Calu3 (cell line): ENCODE results near the gene SCG5. TPM values are rescaled to one million over a fixed set of nuclear protein-coding genes. Genes with fewer than 3 reads are reported as not detected.

Experiments
- BruUV-seq: library from RNA; stranded (reverse); fragments of 400-500 nt; replicated peaks from 2 replicates; lab custom pipeline; 2021; lab: Mats Ljungman, UMichigan
- CTCF ChIA-PET: fragments of 300-600 bp; sonication (Branson Sonifier 250); formaldehyde crosslinking; loops from one replicate; lab custom pipeline; 2022; ENCODE audit warnings: antibody characterized with exemption; lab: Charles Lee
- DNase-seq: peaks from one replicate; pipeline ENCODE4 v3.0.0; 2022
- H3K27ac Mint-ChIP-seq: one replicate; pipeline ENCODE4 v1.8.0; 2022; ENCODE audit warnings: mixed read lengths; ENCODE audit not compliant: unreplicated experiment
- H3K27me3 Mint-ChIP-seq: one replicate; pipeline ENCODE4 v1.8.0; 2022; ENCODE audit warnings: mixed read lengths; ENCODE audit not compliant: unreplicated experiment
- H3K36me3 Mint-ChIP-seq: one replicate; pipeline ENCODE4 v1.8.0; 2022; ENCODE audit warnings: mild to moderate bottlenecking, moderate library complexity, mixed read lengths; ENCODE audit not compliant: insufficient read depth, unreplicated experiment
- H3K4me1 Mint-ChIP-seq: one replicate; pipeline ENCODE4 v1.8.0; 2022; ENCODE audit warnings: mild to moderate bottlenecking, low read depth, mixed read lengths; ENCODE audit not compliant: unreplicated experiment
- H3K4me3 Mint-ChIP-seq: one replicate; pipeline ENCODE4 v1.8.0; 2022; ENCODE audit warnings: mild to moderate bottlenecking, low read depth, moderate library complexity, mixed read lengths; ENCODE audit not compliant: unreplicated experiment
- H3K9me3 Mint-ChIP-seq: one replicate; pipeline ENCODE4 v1.8.0; 2022; ENCODE audit warnings: low read depth, mixed read lengths; ENCODE audit not compliant: unreplicated experiment
- intact Hi-C: fragments of 100-400 bp; cut with micrococcal nuclease; formaldehyde crosslinking; loops from one replicate; pipeline ENCODE4 v1.10.0; 2022; ENCODE audit not compliant: unreplicated experiment
- total RNA-seq: library from RNA; stranded (reverse); gene quantifications from 2 replicates; pipeline ENCODE4 v1.2.3, GENCODE V29; 2022
- TF ChIP-seq, protein P1 (sequence below): fragments of 200-600 bp; IDR thresholded peaks from one replicate; pipeline ENCODE4 v1.8.0; 2022; ENCODE audit warnings: antibody characterized with exemption; ENCODE audit not compliant: unreplicated experiment

Gene SCG5
- total RNA-seq, 1 experiment from 2014 or later: not detected

DNA sequence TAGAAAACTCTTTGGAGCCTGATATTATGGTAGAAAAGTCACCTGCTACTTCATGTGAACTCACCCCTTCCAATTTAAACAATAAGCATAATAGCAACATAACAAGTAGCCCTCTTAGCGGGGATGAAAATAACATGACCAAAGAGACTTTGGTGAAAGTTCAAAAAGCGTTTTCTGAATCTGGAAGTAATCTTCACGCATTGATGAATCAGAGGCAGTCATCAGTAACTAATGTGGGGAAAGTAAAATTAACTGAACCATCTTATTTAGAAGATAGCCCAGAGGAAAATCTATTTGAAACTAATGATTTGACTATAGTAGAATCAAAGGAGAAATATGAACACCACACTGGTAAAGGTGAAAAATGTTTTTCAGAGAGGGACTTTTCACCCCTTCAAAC lies 5.1 kb upstream of the SCG5 start:
- intact Hi-C loops: no loop called here
- TSS peak; percentile 42 for BruUV-seq
- Mint-ChIP-seq H3K4me1 (no peaks in the 10 kb centered on the region), H3K9me3 (no peaks in the 10 kb centered on the region), H3K27me3 (no peaks in the 10 kb centered on the region), H3K4me3 (no peak overlapping the region), H3K36me3 (no peaks in the 10 kb centered on the region), H3K27ac (no peak overlapping the region)
- DNase-seq: no peak
- TF ChIP-seq, protein P1, sequence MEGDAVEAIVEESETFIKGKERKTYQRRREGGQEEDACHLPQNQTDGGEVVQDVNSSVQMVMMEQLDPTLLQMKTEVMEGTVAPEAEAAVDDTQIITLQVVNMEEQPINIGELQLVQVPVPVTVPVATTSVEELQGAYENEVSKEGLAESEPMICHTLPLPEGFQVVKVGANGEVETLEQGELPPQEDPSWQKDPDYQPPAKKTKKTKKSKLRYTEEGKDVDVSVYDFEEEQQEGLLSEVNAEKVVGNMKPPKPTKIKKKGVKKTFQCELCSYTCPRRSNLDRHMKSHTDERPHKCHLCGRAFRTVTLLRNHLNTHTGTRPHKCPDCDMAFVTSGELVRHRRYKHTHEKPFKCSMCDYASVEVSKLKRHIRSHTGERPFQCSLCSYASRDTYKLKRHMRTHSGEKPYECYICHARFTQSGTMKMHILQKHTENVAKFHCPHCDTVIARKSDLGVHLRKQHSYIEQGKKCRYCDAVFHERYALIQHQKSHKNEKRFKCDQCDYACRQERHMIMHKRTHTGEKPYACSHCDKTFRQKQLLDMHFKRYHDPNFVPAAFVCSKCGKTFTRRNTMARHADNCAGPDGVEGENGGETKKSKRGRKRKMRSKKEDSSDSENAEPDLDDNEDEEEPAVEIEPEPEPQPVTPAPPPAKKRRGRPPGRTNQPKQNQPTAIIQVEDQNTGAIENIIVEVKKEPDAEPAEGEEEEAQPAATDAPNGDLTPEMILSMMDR: no peak
- CTCF ChIA-PET: no interaction called here

DNA sequence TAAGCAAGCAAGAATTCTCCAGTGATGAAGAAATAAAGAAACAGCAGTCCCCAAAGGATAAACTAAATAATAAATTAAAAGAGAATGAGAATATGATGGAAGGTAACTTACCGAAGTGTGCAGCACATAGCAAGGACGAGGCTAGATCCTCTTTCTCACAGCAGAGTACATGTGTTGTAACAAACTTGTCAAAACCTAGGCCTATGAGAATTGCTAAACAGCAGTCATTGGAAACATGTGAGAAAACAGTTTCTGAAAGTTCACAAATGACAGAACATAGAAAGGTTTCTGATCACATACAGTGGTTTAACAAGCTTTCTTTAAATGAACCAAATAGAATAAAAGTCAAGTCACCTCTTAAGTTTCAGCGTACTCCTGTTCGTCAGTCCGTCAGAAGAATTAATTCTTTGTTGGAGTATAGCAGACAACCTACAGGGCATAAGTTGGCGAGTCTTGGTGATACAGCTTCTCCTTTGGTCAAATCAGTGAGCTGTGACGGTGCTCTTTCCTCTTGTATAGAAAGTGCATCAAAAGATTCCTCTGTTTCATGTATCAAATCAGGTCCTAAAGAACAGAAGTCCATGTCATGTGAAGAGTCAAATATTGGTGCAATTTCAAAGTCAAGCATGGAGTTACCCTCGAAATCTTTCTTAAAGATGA lies 4.5 kb upstream of the SCG5 start:
- TF ChIP-seq, protein P1: no peak
- H3K4me1 Mint-ChIP-seq: no peaks in the 10 kb centered on the region
- no peak overlapping the region for H3K4me3 Mint-ChIP-seq
- H3K27ac Mint-ChIP-seq: no peak overlapping the region
- intact Hi-C loops: no loop called here
- H3K36me3 Mint-ChIP-seq: peaks cover 4% of the 10 kb centered on the region
- H3K9me3 Mint-ChIP-seq: no peaks in the 10 kb centered on the region
- BruUV-seq: no TSS peak
- no peaks in the 10 kb centered on the region for H3K27me3 Mint-ChIP-seq
- DNase-seq: no peak
- CTCF ChIA-PET: no interaction called here

DNA sequence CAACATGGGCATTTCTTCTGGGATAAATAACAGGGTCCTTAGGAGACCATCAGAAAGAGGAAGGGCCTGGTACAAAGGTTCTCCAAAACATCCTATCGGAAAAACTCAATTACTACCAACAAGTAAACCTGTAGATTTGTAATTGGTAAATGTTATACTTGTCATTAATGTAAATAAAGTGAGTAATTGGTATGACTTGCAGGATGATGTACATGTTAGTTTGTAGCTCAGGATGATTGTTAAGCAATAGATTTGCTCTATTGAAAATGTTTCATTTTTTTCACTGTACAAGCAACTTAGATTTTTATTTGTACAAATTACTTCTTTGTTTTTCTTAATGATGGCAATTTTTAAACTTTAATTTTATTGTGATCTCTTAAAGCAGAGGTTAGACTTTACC lies 3.8 kb upstream of the SCG5 start:
- CTCF ChIA-PET: no interaction called here
- no peaks in the 10 kb centered on the region for H3K27me3 Mint-ChIP-seq
- no TSS peak for BruUV-seq
- H3K36me3 Mint-ChIP-seq: peaks cover 4% of the 10 kb centered on the region
- intact Hi-C loops: no loop called here
- no peak overlapping the region for H3K27ac Mint-ChIP-seq
- no peak for DNase-seq
- no peaks in the 10 kb centered on the region for H3K9me3 Mint-ChIP-seq
- no peaks in the 10 kb centered on the region for H3K4me1 Mint-ChIP-seq
- H3K4me3 Mint-ChIP-seq: no peak overlapping the region
- TF ChIP-seq, protein P1: no peak

DNA sequence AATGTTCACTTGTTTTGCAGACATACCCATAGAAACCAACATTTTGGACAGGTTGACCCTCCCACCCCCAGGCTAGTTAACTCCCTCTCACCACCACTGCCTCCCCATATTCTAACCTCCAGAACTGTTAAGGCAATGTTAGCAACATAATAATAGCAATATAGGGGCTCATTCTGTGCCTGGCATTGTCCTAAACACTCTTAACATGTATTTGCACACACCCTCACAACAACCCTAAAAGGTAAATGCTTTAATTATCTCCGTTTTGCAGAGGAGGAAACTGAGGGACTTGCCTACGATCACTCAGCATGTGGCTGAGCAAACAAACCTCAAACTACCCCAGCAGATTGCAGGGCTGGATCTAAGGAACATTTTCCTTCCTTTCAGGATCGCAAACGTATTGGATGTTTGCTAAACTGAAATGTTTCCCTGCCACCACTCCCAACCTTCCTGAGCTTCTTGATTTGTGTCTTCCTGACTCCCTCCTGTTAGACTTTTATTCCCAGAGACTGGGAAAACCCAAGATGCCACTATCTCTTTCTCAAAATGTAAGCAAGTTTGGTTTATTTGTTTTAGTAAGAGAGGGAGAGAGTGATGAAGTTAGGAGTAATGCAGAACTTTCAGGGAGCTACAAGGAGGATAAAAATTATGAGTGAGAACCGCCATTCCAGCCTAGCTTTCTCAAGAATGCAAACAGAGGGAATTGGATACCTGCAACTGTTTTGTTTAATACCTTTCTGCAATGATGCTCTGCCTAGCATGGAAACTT lies 1.3 kb downstream of the SCG5 start:
- H3K27me3 Mint-ChIP-seq: no peaks in the 10 kb centered on the region
- TSS peak; percentile 8 for BruUV-seq
- TF ChIP-seq, protein P1: no peak
- CTCF ChIA-PET: no interaction called here
- DNase-seq: no peak
- intact Hi-C loops: no loop called here
- no peaks in the 10 kb centered on the region for H3K9me3 Mint-ChIP-seq
- H3K4me3 Mint-ChIP-seq: no peak overlapping the region
- H3K36me3 Mint-ChIP-seq: peaks cover 4% of the 10 kb centered on the region
- no peak overlapping the region for H3K27ac Mint-ChIP-seq
- no peaks in the 10 kb centered on the region for H3K4me1 Mint-ChIP-seq
